A549 (cell line): ENCODE data around the gene SEC16A.

ENCODE experiments used
- CEBPB ChIP-seq, 2 experiments: fragments of >200 bp in 1 of 2; sonication (Bioruptor Twin) in 1 of 2; formaldehyde crosslinking in 1 of 2; IDR thresholded peaks; 2 replicates each; pipeline ENCODE4 v1.6.1; 2012 to 2016
- CTCF ChIP-seq: fragments of >200 bp; sonication (Bioruptor Twin); formaldehyde crosslinking; IDR thresholded peaks from 3 replicates; pipeline ENCODE4 v1.5.1; 2016
- EP300 ChIP-seq, 2 experiments: fragments of >200 bp; sonication (Bioruptor Twin); formaldehyde crosslinking; IDR thresholded peaks; 2 replicates in 1 of 2; 3 replicates in 1 of 2; pipeline ENCODE4 v1.6.1; 2016 to 2017
- ESRRA ChIP-seq: fragments of 150-350 bp; IDR thresholded peaks from 2 replicates; pipeline ENCODE4 v1.6.1; 2014; ENCODE audit warnings: mild to moderate bottlenecking, low read length, borderline replicate concordance
- FOSL2 ChIP-seq, 2 experiments: fragments of 450-650 bp in 1 of 2; fragments of >200 bp in 1 of 2; sonication (Bioruptor Twin) in 1 of 2; formaldehyde crosslinking; IDR thresholded peaks; 2 replicates each; pipeline versions ENCODE4 v1.5.0 to v1.6.1; 2016 to 2020; ENCODE audit warnings: mild to moderate bottlenecking in 1 of 2, moderate library complexity in 1 of 2
- HMGXB4 ChIP-seq: fragments of 250-450 bp; sonication (Bioruptor Pico); IDR thresholded peaks from 2 replicates; pipeline ENCODE4 v1.5.0; 2021; ENCODE audit warnings: mild to moderate bottlenecking, moderate library complexity, borderline replicate concordance
- JUN ChIP-seq, 2 experiments: fragments of >200 bp; sonication (Bioruptor Twin); formaldehyde crosslinking; IDR thresholded peaks; 2 replicates in 1 of 2; 3 replicates in 1 of 2; pipeline ENCODE4 v1.6.1; 2016 to 2017
- NPAS2 ChIP-seq: fragments of 250-450 bp; sonication (Bioruptor Pico); IDR thresholded peaks from 2 replicates; pipeline ENCODE4 v1.8.0; 2022; ENCODE audit warnings: mild to moderate bottlenecking, moderate library complexity, borderline replicate concordance
- POLR2A ChIP-seq: IDR thresholded peaks from 2 replicates; pipeline ENCODE4 v1.6.1; 2012; ENCODE audit warnings: mild to moderate bottlenecking, low read length
- SMC3 ChIP-seq: fragments of >200 bp; sonication (Bioruptor Twin); formaldehyde crosslinking; IDR thresholded peaks from 3 replicates; pipeline ENCODE4 v1.6.1; 2018; ENCODE audit warnings: inconsistent platforms
- SREBF2 ChIP-seq: fragments of 450-650 bp; IDR thresholded peaks from 2 replicates; pipeline ENCODE4 v1.6.1; 2014; ENCODE audit warnings: mild to moderate bottlenecking, moderate library complexity

- no peak for TF ChIP-seq POLR2A
- TF ChIP-seq CTCF: no peak
- no peak for TF ChIP-seq EP300 (IDR thresholded peaks at IDR 0.05)
- no peak for TF ChIP-seq SREBF2
- TF ChIP-seq ESRRA: no peak
- no peak for TF ChIP-seq HMGXB4 (CRISPR knock-in tag)
- TF ChIP-seq JUN (IDR thresholded peaks at IDR 0.05): no peak
- no peak for TF ChIP-seq CEBPB (IDR thresholded peaks at IDR 0.05)
- no peak for TF ChIP-seq NPAS2 (CRISPR knock-in tag)
- TF ChIP-seq SMC3: no peak
- TF ChIP-seq FOSL2 (IDR thresholded peaks at IDR 0.05): no peak
- no peak for TF ChIP-seq FOSL2 (CRISPR knock-in tag; IDR thresholded peaks at IDR 0.05)
Observed at GRCh38 chr9:136395020-136395340, 87.9 kb downstream of the SEC16A start.
